GM23248 (cell line): ENCODE data around the gene ARHGAP44. TPM values are rescaled to one million over a fixed set of nuclear protein-coding genes. Genes with fewer than 3 reads are reported as not detected.

ENCODE experiments used
- DNase-seq: peaks from one replicate; pipeline ENCODE4 v3.0.0-alpha.2; 2015
- H2AFZ ChIP-seq: fragments of 200-600 bp; sonication (generic); 2 replicates; pipeline ENCODE4 v1.6.1; 2016; ENCODE audit warnings: antibody characterized with exemption
- H3F3A ChIP-seq: fragments of 200-600 bp; sonication (generic); 2 replicates; pipeline ENCODE4 v1.6.1; 2016; ENCODE audit warnings: mild to moderate bottlenecking, antibody characterized with exemption, mixed run types; ENCODE audit not compliant: insufficient read depth
- H3K27ac ChIP-seq: fragments of 200-600 bp; sonication (generic); 2 replicates; pipeline ENCODE4 v1.5.1; 2016; ENCODE audit warnings: mild to moderate bottlenecking
- H3K27me3 ChIP-seq: fragments of 200-600 bp; sonication (generic); replicated peaks from 2 replicates; pipeline ENCODE4 v1.6.1; 2016; ENCODE audit warnings: mild to moderate bottlenecking; ENCODE audit not compliant: insufficient read depth
- H3K36me3 ChIP-seq: fragments of 200-600 bp; sonication (generic); 2 replicates; pipeline ENCODE4 v1.6.1; 2016; ENCODE audit warnings: low read depth, mild to moderate bottlenecking
- H3K4me1 ChIP-seq: fragments of 200-600 bp; sonication (generic); 2 replicates; pipeline ENCODE4 v1.6.1; 2016; ENCODE audit warnings: mild to moderate bottlenecking; ENCODE audit not compliant: insufficient read depth
- H3K4me2 ChIP-seq: fragments of 200-600 bp; sonication (generic); one replicate; pipeline ENCODE4 v1.6.1; 2016; ENCODE audit warnings: mild to moderate bottlenecking; ENCODE audit not compliant: unreplicated experiment
- H3K4me3 ChIP-seq: fragments of 200-600 bp; sonication (generic); 2 replicates; pipeline ENCODE4 v1.5.1; 2016; ENCODE audit warnings: mild to moderate bottlenecking
- H3K79me2 ChIP-seq: fragments of 200-600 bp; sonication (generic); 2 replicates; pipeline ENCODE4 v1.6.1; 2016; ENCODE audit warnings: mild to moderate bottlenecking; ENCODE audit not compliant: insufficient read depth
- H3K9ac ChIP-seq: fragments of 200-600 bp; sonication (generic); 2 replicates; pipeline ENCODE4 v1.6.1; 2016; ENCODE audit warnings: mild to moderate bottlenecking
- H3K9me2 ChIP-seq: fragments of 200-600 bp; sonication (generic); 2 replicates; pipeline ENCODE4 v1.6.1; 2016; ENCODE audit warnings: mixed run types, mild to moderate bottlenecking, moderate library complexity; ENCODE audit not compliant: insufficient read depth
- H3K9me3 ChIP-seq: fragments of 200-600 bp; sonication (generic); one replicate; pipeline ENCODE4 v1.6.1; 2017; ENCODE audit warnings: low read depth
- H4K20me1 ChIP-seq: fragments of 200-600 bp; sonication (generic); 2 replicates; pipeline ENCODE4 v1.6.0; 2016; ENCODE audit not compliant: insufficient read depth
- EZH2 ChIP-seq: fragments of 200-600 bp; sonication (generic); IDR thresholded peaks from 2 replicates; pipeline ENCODE4 v1.6.1; 2018; ENCODE audit warnings: antibody characterized with exemption, mild to moderate bottlenecking; ENCODE audit not compliant: insufficient read depth, poor library complexity, severe bottlenecking
- EZH2phosphoT487 ChIP-seq: fragments of 200-600 bp; sonication (generic); IDR thresholded peaks from 2 replicates; pipeline ENCODE4 v1.6.1; 2018; ENCODE audit warnings: antibody characterized with exemption, moderate library complexity, mild to moderate bottlenecking, low read depth; ENCODE audit not compliant: insufficient read depth
- WGBS, 2 experiments: methylation state at CpG; one replicate each; pipeline ENCODE4 v1.1.6; 2015 to 2017; ENCODE audit warnings: low lambda C conversion rate in 2 of 2, low coverage in 1 of 2; ENCODE audit errors: missing lambda C conversion rate in 2 of 2; 5-methylcytosine and 5-hydroxymethylcytosine counted together
- in situ Hi-C: fragments of 300-500 bp; cut with MboI; formaldehyde crosslinking; loops from 2 replicates; pipeline ENCODE4 v1.15.0; 2020
- polyA plus RNA-seq: library from polyadenylated mRNA; unstranded; fragments of >200 nt; fragmentation: Nextera tagmentation; extraction: Ambion mirVana; gene quantifications from 2 replicates; pipeline ENCODE4 v1.2.1, GENCODE V29; 2016
- total RNA-seq: library from RNA; depleted of rRNA; stranded (reverse); fragments of >200 nt; shearing (Covaris generic); gene quantifications from 2 replicates; pipeline ENCODE4 v1.2.3, GENCODE V29; 2014

The ARHGAP44 gene
- total and polyA plus RNA-seq, 2 experiments from 2014 or later, result 0.11 to 0.33 TPM

GRCh38 chr17:12744786-12745185 is 44.5 kb upstream of the ARHGAP44 start:
- WGBS, 2 experiments, result 97 to 100% methylated on average over 1 of the region's 1 CpG
- TF ChIP-seq EZH2, result no peak
- TF ChIP-seq EZH2phosphoT487, result no peak
- Histone ChIP-seq H3K9ac (no peak overlapping the region), H3K9me2 (no peaks in the 10 kb centered on the region), H3K4me1 (peaks cover 5% of the 10 kb centered on the region; the same call in 1 of the 2 replicates), H3K4me2 (no peak overlapping the region), H4K20me1 (no peaks in the 10 kb centered on the region), H3K27ac (no peak overlapping the region), H3K36me3 (no peaks in the 10 kb centered on the region), H3K9me3 (no peaks in the 10 kb centered on the region), H3K79me2 (no peaks in the 10 kb centered on the region), H3K27me3 (0 out of 2 replicates have a peak, but pooled peaks cover under 1% of the 10 kb centered on the region), H3F3A (no peaks in the 10 kb centered on the region), H2AFZ (no peak overlapping the region), H3K4me3 (no peak overlapping the region)
- DNase-seq, result no peak
- in situ Hi-C loops, result no loop called here

GRCh38 chr17:12745486-12745885 is 43.8 kb upstream of the ARHGAP44 start:
- DNase-seq, result no peak
- Histone ChIP-seq H2AFZ (no peak overlapping the region), H3K4me3 (no peak overlapping the region), H3F3A (no peaks in the 10 kb centered on the region), H3K4me2 (no peak overlapping the region), H3K27ac (no peak overlapping the region), H3K36me3 (no peaks in the 10 kb centered on the region), H3K9me3 (no peaks in the 10 kb centered on the region), H4K20me1 (no peaks in the 10 kb centered on the region), H3K27me3 (no peaks in the 10 kb centered on the region), H3K79me2 (no peaks in the 10 kb centered on the region), H3K9ac (no peak overlapping the region), H3K4me1 (peaks cover 5% of the 10 kb centered on the region; the same call in 1 of the 2 replicates), H3K9me2 (no peaks in the 10 kb centered on the region)
- no peak for TF ChIP-seq EZH2
- TF ChIP-seq EZH2phosphoT487, result no peak
- whole genome bisulfite sequencing, 2 experiments, result 79 to 88% methylated on average over 7 of the region's 7 CpGs
- in situ Hi-C loops, result no loop called here

GRCh38 chr17:12756786-12757185 is 32.5 kb upstream of the ARHGAP44 start:
- Histone ChIP-seq H3K4me2 (no peak overlapping the region), H4K20me1 (no peaks in the 10 kb centered on the region), H3K27ac (no peak overlapping the region), H3K9me2 (no peaks in the 10 kb centered on the region), H3K9me3 (no peaks in the 10 kb centered on the region), H3K27me3 (no peaks in the 10 kb centered on the region), H3K36me3 (no peaks in the 10 kb centered on the region), H3K4me1 (0 out of 2 replicates have a peak, but pooled peaks cover 3% of the 10 kb centered on the region), H2AFZ (no peak overlapping the region), H3K9ac (no peak overlapping the region), H3K4me3 (no peak overlapping the region), H3F3A (no peaks in the 10 kb centered on the region), H3K79me2 (no peaks in the 10 kb centered on the region)
- in situ Hi-C loops, result no loop called here
- DNase-seq, result peak; percentile 35
- TF ChIP-seq EZH2phosphoT487 (no peak), EZH2 (no peak)

- H3K9ac ChIP-seq, result no peak overlapping the region
- H3K27ac ChIP-seq, result no peak overlapping the region
- no peaks in the 10 kb centered on the region for H3K9me2 ChIP-seq
- no peak for TF ChIP-seq EZH2phosphoT487
- no peak for TF ChIP-seq EZH2
- no peak overlapping the region for H3K4me3 ChIP-seq
- in situ Hi-C loops, result no loop called here
- no peaks in the 10 kb centered on the region for H3F3A ChIP-seq
- no peak for DNase-seq
- H3K4me2 ChIP-seq, result no peak overlapping the region
- no peak overlapping the region for H2AFZ ChIP-seq
- no peaks in the 10 kb centered on the region for H3K9me3 ChIP-seq
- no peaks in the 10 kb centered on the region for H4K20me1 ChIP-seq
- H3K36me3 ChIP-seq, result no peaks in the 10 kb centered on the region
- H3K79me2 ChIP-seq, result no peaks in the 10 kb centered on the region
- WGBS, 2 experiments, result 85 to 93% methylated on average over 2 of the region's 2 CpGs
- no peaks in the 10 kb centered on the region for H3K27me3 ChIP-seq
- H3K4me1 ChIP-seq, result 0 out of 2 replicates have a peak, but pooled peaks cover 3% of the 10 kb centered on the region
Measured at GRCh38 chr17:12759090-12759489, 30.2 kb upstream of the ARHGAP44 start.

- no peaks in the 10 kb centered on the region for H4K20me1 ChIP-seq
- peak; percentile 88 for DNase-seq
- 27 to 30% methylated on average over 6 of the region's 6 CpGs for WGBS, 2 experiments
- no peak overlapping the region for H3K27ac ChIP-seq
- H3K9me2 ChIP-seq, result no peaks in the 10 kb centered on the region
- no peak overlapping the region for H3K9ac ChIP-seq
- no peaks in the 10 kb centered on the region for H3K4me1 ChIP-seq
- no peak overlapping the region for H3K4me3 ChIP-seq
- no peaks in the 10 kb centered on the region for H3F3A ChIP-seq
- no peaks in the 10 kb centered on the region for H3K79me2 ChIP-seq
- H3K9me3 ChIP-seq, result no peaks in the 10 kb centered on the region
- in situ Hi-C loops, result loop anchor here (5.0 kb wide), 1 partner anchor 52 kb away; no protein-coding TSS in a partner anchor
- H3K4me2 ChIP-seq, result no peak overlapping the region
- TF ChIP-seq EZH2phosphoT487 (no peak), EZH2 (no peak)
- H3K36me3 ChIP-seq, result no peaks in the 10 kb centered on the region
- no peaks in the 10 kb centered on the region; the same call in 1 of the 2 replicates for H3K27me3 ChIP-seq
- no peak overlapping the region for H2AFZ ChIP-seq
Measured at GRCh38 chr17:12765548-12765947, 23.8 kb upstream of the ARHGAP44 start.
